Endothelial cell of umbilical vein (primary cell): Measurements from ENCODE around the gene NUDCD3. TPM values are rescaled to one million over a fixed set of nuclear protein-coding genes. Genes with fewer than 3 reads are reported as not detected.

Experiments used
- BruUV-seq: library from RNA; stranded (reverse); fragments of 400-500 nt; replicated peaks from 2 replicates; lab custom pipeline; 2021; lab: Mats Ljungman, UMichigan
- CTCF ChIA-PET: fragments of 300-600, 350-600 bp; sonication (Branson Sonifier 250); formaldehyde crosslinking; loops from one replicate; lab custom pipeline; 2021; ENCODE audit warnings: antibody characterized with exemption, inconsistent platforms; lab: Charles Lee
- POLR2A ChIA-PET: fragments of 300-600, 350-600 bp; sonication (Branson Sonifier 250); formaldehyde crosslinking; loops from one replicate; lab custom pipeline; 2021; ENCODE audit warnings: antibody characterized with exemption, inconsistent platforms; lab: Charles Lee
- DNase-seq: peaks from one replicate; pipeline ENCODE4 v3.0.0-alpha.2; 2011; ENCODE audit warnings: low read depth, low spot score
- FAIRE-seq: peaks from 2 replicates; lab custom pipeline; 2011; peaks lifted over from hg19 to GRCh38; lab: Jason Lieb, UNC
- H2AFZ ChIP-seq: 2 replicates; pipeline ENCODE4 v1.6.0; 2012; ENCODE audit warnings: low read depth, low read length, control low read depth, inconsistent platforms
- H3K27ac ChIP-seq: 2 replicates; pipeline ENCODE4 v1.5.1; 2011; ENCODE audit warnings: low read depth, mild to moderate bottlenecking, control low read depth, low read length, moderate library complexity; ENCODE audit not compliant: insufficient read depth
- H3K27me3 ChIP-seq, 2 experiments: 2 replicates each; pipeline versions ENCODE4 v1.6.0 to v1.6.1; 2011; ENCODE audit warnings: low read length in 2 of 2, mixed read lengths in 1 of 2; ENCODE audit not compliant: control insufficient read depth in 2 of 2, insufficient read depth in 2 of 2
- H3K36me3 ChIP-seq, 2 experiments: 2 replicates in 1 of 2; 3 replicates in 1 of 2; pipeline ENCODE4 v1.5.1; 2011; ENCODE audit warnings: low read length in 2 of 2, mild to moderate bottlenecking in 1 of 2, moderate library complexity in 1 of 2; ENCODE audit not compliant: control insufficient read depth in 2 of 2, insufficient read depth in 2 of 2; ENCODE audit errors: extremely low read depth in 1 of 2
- H3K4me1 ChIP-seq: 3 replicates; pipeline ENCODE4 v1.5.1; 2011; ENCODE audit warnings: mild to moderate bottlenecking, low read length; ENCODE audit not compliant: control insufficient read depth, insufficient read depth; ENCODE audit errors: extremely low read depth
- H3K4me2 ChIP-seq: 2 replicates; pipeline ENCODE4 v1.6.1; 2011; ENCODE audit warnings: low read length, control low read depth, mixed read lengths; ENCODE audit not compliant: insufficient read depth
- H3K4me3 ChIP-seq, 3 experiments: fragments of 200-600 bp in 1 of 3; sonication (generic), shearing (Covaris generic) in 1 of 3; replicated peaks in 1 of 3; 2 replicates each; pipeline ENCODE4 v1.5.1; 2011 to 2016; ENCODE audit warnings: control low read depth in 3 of 3, low read length in 3 of 3, mild to moderate bottlenecking in 2 of 3, inconsistent platforms in 1 of 3, low read depth in 1 of 3, moderate library complexity in 1 of 3; ENCODE audit not compliant: insufficient read depth in 1 of 3
- H3K79me2 ChIP-seq: 2 replicates; pipeline ENCODE4 v1.6.0; 2012; ENCODE audit warnings: low read length, inconsistent platforms; ENCODE audit not compliant: control insufficient read depth, insufficient read depth
- H3K9ac ChIP-seq: replicated peaks from 2 replicates; pipeline ENCODE3; 2011; ENCODE audit warnings: low read length, control low read depth; ENCODE audit not compliant: insufficient read depth; ENCODE audit errors: extremely low read depth
- H3K9me1 ChIP-seq: replicated peaks from 3 replicates; pipeline ENCODE4 v1.6.0; 2011; ENCODE audit warnings: mild to moderate bottlenecking, low read length; ENCODE audit not compliant: control insufficient read depth, insufficient read depth; ENCODE audit errors: extremely low read depth
- H3K9me3 ChIP-seq: replicated peaks from 2 replicates; pipeline ENCODE4 v1.5.1; 2012; ENCODE audit warnings: low read length, inconsistent platforms; ENCODE audit not compliant: control insufficient read depth, insufficient read depth
- H4K20me1 ChIP-seq: replicated peaks from 2 replicates; pipeline ENCODE3; 2011; ENCODE audit warnings: mild to moderate bottlenecking, low read length; ENCODE audit not compliant: control insufficient read depth, insufficient read depth; ENCODE audit errors: extremely low read depth
- EZH2 ChIP-seq: IDR thresholded peaks from 2 replicates; pipeline ENCODE4 v1.6.1; 2012; ENCODE audit warnings: borderline replicate concordance, low read depth, mild to moderate bottlenecking, moderate library complexity, low read length, inconsistent platforms; ENCODE audit not compliant: severe bottlenecking
- FOS ChIP-seq: IDR thresholded peaks from 2 replicates; pipeline ENCODE4 v1.6.1; 2011; ENCODE audit warnings: mild to moderate bottlenecking, low read length, moderate library complexity, borderline replicate concordance; ENCODE audit not compliant: insufficient read depth
- GATA2 ChIP-seq: IDR thresholded peaks from 2 replicates; pipeline ENCODE4 v1.7.0; 2011; ENCODE audit warnings: low read depth, mild to moderate bottlenecking, moderate library complexity, mixed read lengths, low read length; ENCODE audit not compliant: insufficient read length, insufficient read depth
- JUN ChIP-seq: IDR thresholded peaks from 2 replicates; pipeline ENCODE4 v1.6.1; 2011; ENCODE audit warnings: borderline replicate concordance, low read depth; ENCODE audit not compliant: insufficient read length, insufficient read depth
- MAX ChIP-seq: IDR thresholded peaks from 2 replicates; pipeline ENCODE4 v1.6.1; 2011; ENCODE audit not compliant: insufficient read depth, insufficient read length
- MYC ChIP-seq: IDR thresholded peaks from one replicate; pipeline ENCODE4 v1.6.1; 2011; ENCODE audit warnings: mild to moderate bottlenecking, low read depth, low read length
- POLR2A ChIP-seq: IDR thresholded peaks from 2 replicates; pipeline ENCODE4 v1.6.1; 2012; ENCODE audit warnings: low read depth, mild to moderate bottlenecking, control low read depth, low read length
- POLR2AphosphoS5 ChIP-seq: IDR thresholded peaks from 2 replicates; pipeline ENCODE4 v1.6.1; 2012; ENCODE audit warnings: low read depth, mild to moderate bottlenecking, control low read depth, low read length, moderate library complexity; ENCODE audit not compliant: insufficient read depth
- dilution Hi-C: fragments of 300-500 bp; cut with MboI; formaldehyde crosslinking; loops from one replicate; pipeline ENCODE4 v1.15.0; 2019; ENCODE audit warnings: low sequenced_read_pairs; ENCODE audit not compliant: extremely low pct_ligation_motif_present
- intact Hi-C: fragments of 100-400 bp; cut with micrococcal nuclease; formaldehyde crosslinking; loops from one replicate; pipeline ENCODE4 v1.10.0; 2022
- polyA plus RNA-seq, 4 experiments: library from polyadenylated mRNA; depleted of rRNA in 3 of 4; stranded (reverse) in 3 of 4; unstranded in 1 of 4; fragments of >200 nt; gene quantifications; 2 replicates each; pipeline versions ENCODE4 v1.2.1 to v1.2.3, GENCODE V29; 2011 to 2012; ENCODE audit warnings: missing spikeins in 1 of 4
- total RNA-seq: library from RNA; stranded (reverse); gene quantifications from 2 replicates; pipeline ENCODE4 v1.2.3, GENCODE V29; 2021
- TF ChIP-seq, protein P1 (sequence below), 2 donors: IDR thresholded peaks; 1 replicate in 1 of 2; 2 replicates in 1 of 2; pipeline ENCODE4 v1.5.1; 2011; ENCODE audit warnings: low read length in 2 of 2, mild to moderate bottlenecking in 2 of 2, moderate library complexity in 2 of 2, control low read depth in 1 of 2, inconsistent platforms in 1 of 2, low read depth in 1 of 2; ENCODE audit not compliant: insufficient read depth in 1 of 2; ENCODE audit errors: extremely low read depth in 1 of 2

Gene NUDCD3
- total and polyA plus RNA-seq, 2 donors (not counting 3 experiments of a cell fraction or from before 2014, with no cell fraction given), result 50.6 to 137 TPM

GRCh38 chr7:44472843-44473242, 17.6 kb downstream of the NUDCD3 start:
- ChIA-PET CTCF (interaction anchor here (1.8 to 3.8 kb wide), 2 partner anchors 16 to 124 kb away, joined by 5 to 40 read pairs; no protein-coding TSS in a partner anchor), POLR2A (no interaction called here)
- Histone ChIP-seq H3K9me3 (no peaks in the 10 kb centered on the region), H3K27ac (no peak overlapping the region), H3K79me2 (peaks cover 61% of the 10 kb centered on the region), H3K9ac (no peak overlapping the region), H3K9me1 (no peaks in the 10 kb centered on the region), H3K4me2 (no peak overlapping the region), H3K4me3 (no peak overlapping the region), H3K4me1 (peaks cover 29% of the 10 kb centered on the region), H3K27me3 (no peaks in the 10 kb centered on the region), H4K20me1 (no peaks in the 10 kb centered on the region), H3K36me3 (peaks cover 0 to 8% of the 10 kb centered on the region in 2 experiments), H2AFZ (no peak overlapping the region)
- DNase-seq (no peak), FAIRE-seq (no peak)
- dilution Hi-C loops (no loop called here), intact Hi-C loops (no loop called here)
- BruUV-seq, result no TSS peak
- TF ChIP-seq MAX, result no peak
- no peak for TF ChIP-seq POLR2AphosphoS5
- TF ChIP-seq, protein P1, sequence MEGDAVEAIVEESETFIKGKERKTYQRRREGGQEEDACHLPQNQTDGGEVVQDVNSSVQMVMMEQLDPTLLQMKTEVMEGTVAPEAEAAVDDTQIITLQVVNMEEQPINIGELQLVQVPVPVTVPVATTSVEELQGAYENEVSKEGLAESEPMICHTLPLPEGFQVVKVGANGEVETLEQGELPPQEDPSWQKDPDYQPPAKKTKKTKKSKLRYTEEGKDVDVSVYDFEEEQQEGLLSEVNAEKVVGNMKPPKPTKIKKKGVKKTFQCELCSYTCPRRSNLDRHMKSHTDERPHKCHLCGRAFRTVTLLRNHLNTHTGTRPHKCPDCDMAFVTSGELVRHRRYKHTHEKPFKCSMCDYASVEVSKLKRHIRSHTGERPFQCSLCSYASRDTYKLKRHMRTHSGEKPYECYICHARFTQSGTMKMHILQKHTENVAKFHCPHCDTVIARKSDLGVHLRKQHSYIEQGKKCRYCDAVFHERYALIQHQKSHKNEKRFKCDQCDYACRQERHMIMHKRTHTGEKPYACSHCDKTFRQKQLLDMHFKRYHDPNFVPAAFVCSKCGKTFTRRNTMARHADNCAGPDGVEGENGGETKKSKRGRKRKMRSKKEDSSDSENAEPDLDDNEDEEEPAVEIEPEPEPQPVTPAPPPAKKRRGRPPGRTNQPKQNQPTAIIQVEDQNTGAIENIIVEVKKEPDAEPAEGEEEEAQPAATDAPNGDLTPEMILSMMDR (IDR thresholded peaks at IDR 0.05; ENCODE audit: extremely low read depth in 1 of 2, insufficient read depth in 1 of 2, low read depth in 1 of 2, low read length in 2 of 2), result no peak
- no peak for TF ChIP-seq POLR2A
- no peak for TF ChIP-seq JUN
- no peak for TF ChIP-seq GATA2
- TF ChIP-seq EZH2, result no peak
- no peak for TF ChIP-seq MYC
- TF ChIP-seq FOS, result no peak
